Activated T-helper 2 cell treated with anti-CD3 and anti-CD28 coated beads, Interferon-gamma antibody, Interleukin-2, Interleukin-4, amounts not matched to agents 10 μg/mL and 5 μg/mL and 100 μg/mL, durations not matched to agents 14 hours and 24 hours and 36 hours (primary cell): ENCODE data around the gene AMZ2. TPM values are rescaled to one million over a fixed set of nuclear protein-coding genes. Genes with fewer than 3 reads are reported as not detected.
A peak's percentile ranks its signal among the peaks of the same experiment; 100 is the strongest.
"Not testable (repeated sequence)": the region's sequence is repeated elsewhere in the genome, so short reads cannot be mapped to it uniquely, and the experiment has no call there.

Experiments
- DNase-seq: peaks from one replicate; pipeline ENCODE4 v3.0.0; 2021; ENCODE audit warnings: low spot score
- H3K27ac Mint-ChIP-seq: one replicate; pipeline ENCODE4 v1.8.0; 2021; ENCODE audit warnings: mixed read lengths
- H3K27me3 Mint-ChIP-seq: one replicate; pipeline ENCODE4 v1.8.0; 2021; ENCODE audit warnings: low read depth, mixed read lengths
- H3K36me3 Mint-ChIP-seq: one replicate; pipeline ENCODE4 v1.8.0; 2021; ENCODE audit warnings: low read depth, mixed read lengths
- H3K4me1 Mint-ChIP-seq: one replicate; pipeline ENCODE4 v1.8.0; 2021; ENCODE audit warnings: low read depth, mixed read lengths
- H3K4me3 Mint-ChIP-seq: one replicate; pipeline ENCODE4 v1.8.0; 2021; ENCODE audit warnings: low read depth, mild to moderate bottlenecking, moderate library complexity, mixed read lengths
- H3K9me3 Mint-ChIP-seq: one replicate; pipeline ENCODE4 v1.8.0; 2021; ENCODE audit warnings: mixed read lengths
- intact Hi-C: fragments of 100-400 bp; cut with micrococcal nuclease; formaldehyde crosslinking; loops from one replicate; pipeline ENCODE4 v1.15.1; 2023
- total RNA-seq: library from RNA; stranded (reverse); gene quantifications from 2 replicates; pipeline ENCODE4 v1.2.3, GENCODE V29; 2022

AMZ2 gene
- total RNA-seq, 1 donor from 2014 or later = 85.9 TPM

DNA sequence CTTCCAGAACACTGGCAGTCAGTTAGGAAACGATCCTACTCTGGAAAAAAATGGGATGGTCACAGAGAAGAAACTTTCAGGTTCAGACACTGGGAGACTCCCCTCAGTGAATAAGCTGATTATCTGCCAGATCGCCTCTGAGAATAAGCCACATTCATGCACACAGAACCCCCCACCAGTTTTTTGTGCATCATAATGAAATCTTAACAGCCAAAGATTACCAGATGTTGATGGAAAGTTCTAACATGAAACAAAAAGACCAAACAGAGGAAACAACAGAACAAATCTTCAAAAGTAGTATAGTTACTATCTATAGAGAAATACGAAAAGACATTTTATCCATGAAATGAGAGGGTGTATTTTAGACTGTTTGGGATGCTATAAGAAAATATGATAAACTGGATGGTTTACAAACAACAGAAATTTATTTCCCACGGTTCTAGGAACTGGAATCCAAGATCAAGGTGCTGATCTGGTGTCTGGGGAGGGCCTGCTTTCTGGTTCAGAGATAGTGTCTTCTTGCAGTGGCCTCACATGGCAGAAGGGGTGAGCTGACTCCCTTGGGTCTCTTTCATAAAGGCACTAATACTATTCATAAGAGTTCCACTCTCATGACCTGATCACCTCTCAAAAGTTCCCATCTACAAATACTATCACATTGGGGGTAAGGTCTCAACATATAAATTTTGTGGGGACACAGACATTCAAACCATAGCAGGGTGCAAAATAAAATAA is 8.0 kb upstream of the AMZ2 start:
- no peaks in the 10 kb centered on the region for H3K27me3 Mint-ChIP-seq
- DNase-seq = no peak
- intact Hi-C loops = loop anchor here (1.0 to 2.0 kb wide), 3 partner anchors 8 to 59 kb away; no protein-coding TSS in a partner anchor
- peaks cover 25% of the 10 kb centered on the region for H3K36me3 Mint-ChIP-seq
- H3K4me1 Mint-ChIP-seq = peaks cover 59% of the 10 kb centered on the region
- peak overlapping the region; percentile 95 for H3K27ac Mint-ChIP-seq
- peak overlapping the region; percentile 75 for H3K4me3 Mint-ChIP-seq
- H3K9me3 Mint-ChIP-seq = no peaks in the 10 kb centered on the region

DNA sequence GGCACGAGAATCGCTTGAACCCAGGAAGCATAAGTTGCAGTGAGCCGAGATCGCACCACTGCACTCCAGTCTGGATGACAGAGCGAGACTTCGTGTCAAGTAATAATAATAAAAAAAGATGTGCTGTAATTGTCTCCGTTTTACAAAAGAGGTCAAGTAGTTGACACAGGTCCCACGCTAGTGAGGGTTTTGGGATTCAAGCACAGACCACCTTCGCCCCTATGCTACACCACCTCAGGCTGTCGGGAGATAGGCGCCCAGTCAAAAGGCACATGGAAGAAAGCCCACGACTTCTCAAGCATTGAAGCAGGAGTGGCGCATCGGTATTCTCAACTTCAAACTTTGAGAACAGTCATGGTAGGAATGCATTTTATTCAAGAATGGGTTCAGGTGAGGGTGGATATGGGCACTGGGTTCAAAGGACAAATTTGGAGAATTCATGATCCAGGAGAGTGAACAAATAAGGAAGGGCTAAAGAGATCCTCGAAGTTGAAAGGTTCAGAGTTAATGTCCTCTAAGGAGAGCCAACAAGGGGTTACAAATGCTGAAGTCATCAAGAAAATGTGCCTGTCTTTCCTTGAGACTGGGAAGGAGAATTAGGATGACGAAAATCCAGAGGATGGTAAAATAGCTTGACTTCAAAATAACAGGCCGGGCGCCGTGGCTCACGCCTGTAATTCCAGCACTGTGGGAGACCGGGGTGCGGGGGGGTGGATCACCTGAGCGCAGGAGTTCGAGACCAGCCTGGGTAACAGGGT is 1.4 kb upstream of the AMZ2 start:
- intact Hi-C loops = loop anchor here (1.0 to 5.0 kb wide), 4 partner anchors 7 to 211 kb away; partner anchors contain the start of genes ARSG, SLC16A6 and WIPI1
- no peaks in the 10 kb centered on the region for H3K9me3 Mint-ChIP-seq
- peaks cover 41% of the 10 kb centered on the region for H3K4me1 Mint-ChIP-seq
- no peaks in the 10 kb centered on the region for H3K27me3 Mint-ChIP-seq
- H3K4me3 Mint-ChIP-seq = peak overlapping the region; percentile 91
- H3K27ac Mint-ChIP-seq = peak overlapping the region; percentile 94
- no peak for DNase-seq
- peaks cover 41% of the 10 kb centered on the region for H3K36me3 Mint-ChIP-seq

DNA sequence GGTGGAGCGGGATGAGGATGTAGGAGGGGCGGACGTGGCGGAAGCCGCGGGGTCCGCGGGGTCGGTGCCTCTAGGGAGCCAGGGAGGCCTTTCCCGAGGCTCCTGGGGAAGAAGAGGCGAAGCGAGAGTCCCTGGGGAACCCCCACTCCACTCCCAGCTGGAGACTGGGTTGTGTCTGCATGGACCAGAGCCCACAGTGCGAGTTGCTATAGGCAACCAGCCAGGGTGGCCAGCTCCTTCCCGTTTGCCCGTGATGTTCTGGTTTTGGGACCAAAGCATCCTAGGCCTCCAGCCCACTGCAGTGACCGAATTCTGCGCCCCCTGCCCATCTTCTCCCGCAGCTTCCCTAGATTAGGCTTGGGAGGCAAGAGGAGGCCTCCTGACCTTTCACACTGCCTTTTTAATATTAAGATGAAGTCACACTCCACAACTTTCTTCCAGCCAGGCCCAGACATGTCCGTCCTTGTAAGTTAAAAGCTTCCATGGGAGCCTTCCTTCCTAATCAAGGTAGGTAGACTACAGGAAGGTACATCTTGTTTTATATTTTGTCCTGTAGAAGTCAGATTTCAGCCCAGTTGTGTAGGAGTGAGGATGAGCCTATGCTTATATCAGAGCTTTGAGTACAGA is 469 bp downstream of the AMZ2 start:
- peak overlapping the region; percentile 91 for H3K4me3 Mint-ChIP-seq
- H3K9me3 Mint-ChIP-seq = no peaks in the 10 kb centered on the region
- H3K27ac Mint-ChIP-seq = peak overlapping the region; percentile 94
- H3K36me3 Mint-ChIP-seq = peaks cover 59% of the 10 kb centered on the region
- intact Hi-C loops = loop anchor here (1.0 to 5.0 kb wide), 2 partner anchors 43 to 44 kb away; partner anchors contain the start of genes ARSG and SLC16A6
- peaks cover 46% of the 10 kb centered on the region for H3K4me1 Mint-ChIP-seq
- H3K27me3 Mint-ChIP-seq = no peaks in the 10 kb centered on the region
- no peak for DNase-seq

DNA sequence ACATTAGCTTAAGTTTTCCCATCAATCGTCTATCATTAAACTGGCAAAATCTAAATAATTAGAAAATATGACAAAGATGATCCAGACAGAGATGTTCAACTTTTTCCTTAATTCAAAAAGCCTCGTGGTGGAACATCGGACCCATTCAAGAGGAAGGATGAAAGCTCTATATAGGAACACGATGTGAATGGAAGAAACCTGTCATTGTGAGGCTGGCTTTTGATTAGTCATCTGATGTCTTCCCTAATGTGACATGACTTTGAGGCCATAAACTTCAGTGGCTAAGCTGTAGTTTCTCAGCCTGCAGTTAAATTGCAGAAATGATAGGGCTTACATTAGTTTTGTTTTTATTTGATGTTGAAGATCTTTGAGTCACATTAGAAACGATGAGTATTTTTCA is 1.0 kb downstream of the AMZ2 start:
- Mint-ChIP-seq H3K4me3 (peak overlapping the region; percentile 91), H3K27me3 (no peaks in the 10 kb centered on the region), H3K4me1 (peaks cover 49% of the 10 kb centered on the region), H3K9me3 (no peaks in the 10 kb centered on the region), H3K36me3 (peaks cover 60% of the 10 kb centered on the region), H3K27ac (peak overlapping the region; percentile 94)
- peak; percentile 6 for DNase-seq
- intact Hi-C loops = loop anchor here (1.0 to 5.0 kb wide), 2 partner anchors 43 to 44 kb away; partner anchors contain the start of genes ARSG and SLC16A6

DNA sequence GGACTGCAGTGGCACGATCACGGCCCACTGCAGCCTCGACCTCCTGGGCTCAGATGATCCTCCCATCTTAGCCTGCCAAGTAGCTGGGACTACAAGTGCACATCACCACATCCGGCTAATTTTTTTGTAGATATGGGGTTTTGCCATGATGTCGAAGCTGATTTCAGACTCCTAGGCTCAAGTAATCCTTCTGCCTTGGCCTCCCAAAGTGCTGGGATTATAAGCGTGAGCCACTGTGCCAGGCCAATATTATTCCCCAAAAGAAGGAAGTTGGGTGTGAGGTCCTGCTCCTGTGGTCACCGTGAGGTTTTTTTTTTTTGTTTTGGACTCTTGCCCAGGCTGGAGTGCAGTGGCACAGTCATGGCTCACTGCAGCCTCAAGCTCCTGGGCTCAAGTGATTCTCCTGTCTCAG is 1.5 kb downstream of the AMZ2 start:
- no peaks in the 10 kb centered on the region for H3K27me3 Mint-ChIP-seq
- H3K36me3 Mint-ChIP-seq = peaks cover 62% of the 10 kb centered on the region
- DNase-seq = peak; percentile 9
- no peaks in the 10 kb centered on the region for H3K9me3 Mint-ChIP-seq
- H3K27ac Mint-ChIP-seq = peak overlapping the region; percentile 94
- peak overlapping the region; percentile 91 for H3K4me3 Mint-ChIP-seq
- intact Hi-C loops = loop anchor here (5.0 kb wide), 1 partner anchor 43 kb away; the partner anchor contains the start of genes ARSG and SLC16A6
- H3K4me1 Mint-ChIP-seq = peaks cover 54% of the 10 kb centered on the region

DNA sequence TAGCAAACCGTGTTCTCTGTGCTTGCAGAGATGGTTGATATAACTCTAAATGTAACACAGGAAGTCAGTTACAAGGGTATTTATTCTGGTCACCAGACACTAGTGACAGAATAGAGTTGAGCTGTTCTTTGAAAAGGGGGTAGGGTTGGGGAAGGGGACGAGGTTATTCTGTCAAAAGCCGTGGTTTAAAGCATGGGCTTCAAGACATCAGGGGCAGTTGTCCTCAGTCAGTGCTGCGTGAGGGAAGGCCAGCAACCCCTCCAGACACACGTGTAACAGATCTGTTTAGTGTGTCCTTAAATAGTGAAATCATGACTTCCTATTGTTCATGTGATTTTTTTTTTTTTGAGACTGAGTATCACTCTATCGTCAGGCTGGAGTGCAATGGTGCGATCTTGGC is 5.6 kb downstream of the AMZ2 start:
- Mint-ChIP-seq H3K4me3 (peak overlapping the region; percentile 31), H3K36me3 (peaks cover 91% of the 10 kb centered on the region), H3K4me1 (peaks cover 79% of the 10 kb centered on the region), H3K27ac (peak overlapping the region; percentile 88)
- intact Hi-C loops, H3K27me3 Mint-ChIP-seq, DNase-seq, H3K9me3 Mint-ChIP-seq: not testable (repeated sequence)

DNA sequence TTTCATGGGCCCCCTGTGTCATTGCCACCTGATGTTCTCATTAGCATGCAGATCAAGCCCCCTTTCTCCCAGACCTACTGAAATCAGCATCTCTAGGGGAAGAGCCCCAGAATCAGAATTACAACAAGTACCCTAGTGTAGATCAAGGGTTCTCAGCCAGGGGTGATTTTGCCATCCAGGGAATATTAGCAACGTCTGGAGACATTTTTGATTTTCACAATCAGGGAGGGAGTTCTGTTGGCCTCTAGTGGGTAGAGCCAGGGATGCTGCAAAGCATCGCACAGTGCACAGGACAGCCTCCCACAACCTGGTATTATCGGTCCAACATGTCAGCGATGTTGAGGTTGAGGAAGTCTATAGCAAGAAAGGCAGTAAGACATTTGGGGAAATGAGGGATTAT is 7.3 kb downstream of the AMZ2 start:
- no peak for DNase-seq
- Mint-ChIP-seq H3K27ac (peak overlapping the region; percentile 87), H3K36me3 (peaks cover 83% of the 10 kb centered on the region), H3K4me3 (peak overlapping the region; percentile 48), H3K27me3 (no peaks in the 10 kb centered on the region), H3K4me1 (peaks cover 76% of the 10 kb centered on the region), H3K9me3 (no peaks in the 10 kb centered on the region)
- intact Hi-C loops = no loop called here

DNA sequence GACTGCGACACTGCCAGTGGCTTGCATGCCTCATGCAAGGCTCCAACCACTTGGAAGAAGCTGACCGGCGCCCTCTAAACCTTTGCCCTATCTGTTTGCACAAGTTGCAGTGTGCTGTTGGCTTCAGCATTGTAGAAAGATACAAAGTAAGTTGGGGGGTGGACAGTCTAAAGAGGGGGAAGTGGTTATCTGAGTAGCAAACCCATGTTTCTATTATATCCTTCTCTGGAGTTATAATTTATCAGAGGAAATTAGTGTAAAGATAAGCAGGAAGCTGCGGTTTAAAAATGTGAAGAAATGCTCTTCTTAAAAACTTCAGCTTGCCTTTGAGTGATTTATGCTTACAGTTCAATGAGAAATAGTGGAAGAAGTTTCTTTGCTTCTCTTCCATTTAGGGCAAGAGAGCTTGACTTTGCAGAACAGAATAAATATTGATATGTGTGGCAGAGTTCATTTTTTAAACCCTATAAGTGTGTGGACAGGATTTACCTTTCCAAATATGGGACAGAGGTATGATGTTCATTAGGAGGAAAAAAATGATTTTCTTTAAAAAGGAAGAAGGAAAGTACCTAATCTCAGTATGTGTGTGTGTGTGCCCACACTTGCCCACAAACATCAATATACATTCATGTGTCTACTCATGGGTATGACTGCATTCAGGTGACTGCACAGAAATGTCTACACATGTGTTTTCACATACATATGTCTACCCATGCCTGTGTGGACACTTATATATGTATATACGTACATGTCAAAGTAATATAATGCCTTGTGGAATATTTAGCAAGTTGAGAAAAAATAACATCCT is 8.1 kb downstream of the AMZ2 start:
- intact Hi-C loops = no loop called here
- Mint-ChIP-seq H3K27me3 (no peaks in the 10 kb centered on the region), H3K4me3 (peak overlapping the region; percentile 48), H3K27ac (peak overlapping the region; percentile 87), H3K36me3 (peaks cover 75% of the 10 kb centered on the region), H3K4me1 (peaks cover 77% of the 10 kb centered on the region), H3K9me3 (no peaks in the 10 kb centered on the region)
- DNase-seq = no peak

DNA sequence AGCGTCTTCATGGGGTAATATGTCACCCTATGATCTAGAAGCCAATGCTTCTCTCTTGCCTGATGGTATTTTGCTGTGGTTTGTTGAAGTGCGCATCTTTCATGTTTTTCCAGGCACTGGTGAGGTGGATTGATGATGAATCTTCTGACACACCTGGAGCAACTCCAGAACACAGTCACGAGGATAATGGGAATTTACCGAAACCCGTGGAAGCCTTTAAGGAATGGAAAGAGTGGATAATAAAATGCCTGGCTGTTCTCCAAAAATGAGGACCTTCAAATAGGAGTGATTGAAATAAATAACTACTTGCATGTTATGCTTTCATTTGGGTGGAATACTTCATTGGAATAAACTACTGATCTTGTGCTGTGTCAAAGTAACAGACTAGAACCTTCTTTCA is 8.9 kb downstream of the AMZ2 start:
- H3K9me3 Mint-ChIP-seq, DNase-seq, intact Hi-C loops, H3K4me3 Mint-ChIP-seq, H3K27me3 Mint-ChIP-seq: not testable (repeated sequence)
- Mint-ChIP-seq H3K4me1 (peaks cover 84% of the 10 kb centered on the region), H3K36me3 (peaks cover 67% of the 10 kb centered on the region), H3K27ac (peak overlapping the region; percentile 87)

DNA sequence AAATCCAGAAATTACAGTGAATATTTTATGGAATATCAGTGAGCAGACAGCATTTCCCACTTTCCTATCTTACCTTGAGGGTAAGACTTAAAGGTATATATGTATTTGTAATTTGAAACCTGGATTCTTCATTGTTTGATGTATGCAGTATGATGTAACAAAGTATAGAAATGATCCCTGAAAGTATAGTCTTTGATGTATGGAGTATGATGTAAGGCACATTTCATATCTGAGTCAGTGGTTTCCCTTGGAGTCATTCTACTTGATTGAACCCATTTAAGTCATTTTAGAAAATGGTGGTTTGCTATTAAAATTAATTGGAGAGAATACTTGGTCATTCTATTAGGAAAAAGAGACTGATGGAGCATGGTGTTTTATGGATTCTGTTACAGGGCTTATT is 10.1 kb downstream of the AMZ2 start:
- no peaks in the 10 kb centered on the region for H3K9me3 Mint-ChIP-seq
- H3K36me3 Mint-ChIP-seq = peaks cover 56% of the 10 kb centered on the region
- H3K27ac Mint-ChIP-seq = peak overlapping the region; percentile 87
- intact Hi-C loops = loop anchor here (2.0 kb wide), 1 partner anchor 19 kb away; no protein-coding TSS in a partner anchor
- H3K27me3 Mint-ChIP-seq = no peaks in the 10 kb centered on the region
- no peak for DNase-seq
- peaks cover 84% of the 10 kb centered on the region for H3K4me1 Mint-ChIP-seq
- H3K4me3 Mint-ChIP-seq = peak overlapping the region; percentile 14

DNA sequence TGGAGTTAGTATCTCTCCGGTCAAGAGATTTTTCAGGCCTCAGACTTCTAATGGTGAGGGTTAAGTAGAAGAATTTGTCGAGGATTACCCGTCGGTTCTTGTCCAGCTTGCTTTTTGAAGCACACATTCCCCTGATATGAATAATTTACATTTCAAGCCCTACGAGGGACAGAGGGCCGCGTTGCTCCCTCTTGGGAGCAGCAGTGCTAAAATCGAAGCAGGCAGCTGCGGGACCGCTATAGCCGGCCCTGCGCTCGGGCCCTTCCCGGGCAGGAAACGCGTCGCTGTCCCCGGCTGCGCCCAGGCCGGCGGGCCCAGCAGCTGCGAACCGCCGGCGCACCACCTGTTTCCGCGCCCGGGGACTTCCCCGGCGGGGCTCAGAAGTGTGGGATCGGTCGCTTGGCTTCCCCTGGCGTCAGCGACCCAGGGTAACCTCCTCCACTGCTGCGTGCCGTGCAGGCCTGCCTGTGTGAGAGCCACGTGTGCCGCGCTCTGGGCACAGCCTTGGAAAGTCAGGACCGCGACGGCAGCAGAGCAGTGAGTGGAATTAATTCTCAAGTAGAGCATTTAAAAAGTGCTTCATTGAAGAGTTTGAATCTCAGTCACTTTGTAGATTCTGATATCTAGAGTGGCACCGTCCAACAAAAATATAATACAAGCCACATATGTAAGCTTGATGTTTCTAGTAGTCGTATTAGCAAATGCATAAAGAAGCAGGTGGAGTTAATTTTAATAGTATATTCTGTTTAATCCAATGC is 11.2 kb downstream of the AMZ2 start:
- intact Hi-C loops = loop anchor here (2.0 kb wide), 1 partner anchor 20 kb away; no protein-coding TSS in a partner anchor
- not testable (repeated sequence) for H3K9me3 Mint-ChIP-seq, H3K27me3 Mint-ChIP-seq
- peak overlapping the region; percentile 77 for H3K4me3 Mint-ChIP-seq
- H3K4me1 Mint-ChIP-seq = peaks cover 78% of the 10 kb centered on the region
- DNase-seq = peak; percentile 79
- H3K36me3 Mint-ChIP-seq = peaks cover 44% of the 10 kb centered on the region
- peak overlapping the region; percentile 93 for H3K27ac Mint-ChIP-seq
